AG10803 (cell line): ENCODE measurements around the gene CD9.

Experiments
- DNase-seq: peaks from one replicate; pipeline ENCODE4 v3.0.0; 2010; ENCODE audit warnings: low read depth
- H3K4me3 ChIP-seq: 2 replicates; pipeline ENCODE4 v1.5.1; 2011; ENCODE audit warnings: mild to moderate bottlenecking, low read length, control low read depth
- CTCF ChIP-seq: conservative IDR thresholded peaks from 2 replicates; pipeline ENCODE4 v1.5.1; 2011; ENCODE audit warnings: mild to moderate bottlenecking, low read length, control low read depth, inconsistent platforms

Gene CD9

GRCh38 chr12:6161124-6161882 is 38.9 kb upstream of the CD9 start:
- no peak overlapping the region for H3K4me3 ChIP-seq
- peak; percentile 82 for DNase-seq
- no peak for TF ChIP-seq CTCF

GRCh38 chr12:6163416-6164060 is 36.7 kb upstream of the CD9 start:
- no peak for DNase-seq
- H3K4me3 ChIP-seq: no peak overlapping the region
- no peak for TF ChIP-seq CTCF

GRCh38 chr12:6165395-6165794 is 34.8 kb upstream of the CD9 start:
- no peak overlapping the region for H3K4me3 ChIP-seq
- peak; percentile 94 for DNase-seq
- TF ChIP-seq CTCF: no peak

- H3K4me3 ChIP-seq: no peak overlapping the region
- DNase-seq: no peak
- TF ChIP-seq CTCF: no peak
Observed at GRCh38 chr12:6166808-6167207, 33.4 kb upstream of the CD9 start.

GRCh38 chr12:6167327-6168280 is 32.6 kb upstream of the CD9 start:
- DNase-seq: peak; percentile 89
- TF ChIP-seq CTCF: no peak
- H3K4me3 ChIP-seq: no peak overlapping the region

GRCh38 chr12:6171409-6172015 is 28.7 kb upstream of the CD9 start:
- no peak for TF ChIP-seq CTCF
- no peak overlapping the region for H3K4me3 ChIP-seq
- no peak for DNase-seq
